Astrocyte (in vitro differentiated cells and primary cell): Measurements from ENCODE around the gene E2F1.

ENCODE experiments used
- EZH2 ChIP-seq: IDR thresholded peaks from 2 replicates; pipeline ENCODE4 v1.6.1; 2012; ENCODE audit warnings: mild to moderate bottlenecking, low read length, inconsistent platforms; ENCODE audit not compliant: insufficient read depth
- TF ChIP-seq, protein P1 (sequence below): IDR thresholded peaks from 2 replicates; pipeline ENCODE4 v1.5.1; 2011; ENCODE audit warnings: low read depth, mild to moderate bottlenecking, inconsistent platforms, low read length, moderate library complexity; ENCODE audit not compliant: insufficient read depth

DNA sequence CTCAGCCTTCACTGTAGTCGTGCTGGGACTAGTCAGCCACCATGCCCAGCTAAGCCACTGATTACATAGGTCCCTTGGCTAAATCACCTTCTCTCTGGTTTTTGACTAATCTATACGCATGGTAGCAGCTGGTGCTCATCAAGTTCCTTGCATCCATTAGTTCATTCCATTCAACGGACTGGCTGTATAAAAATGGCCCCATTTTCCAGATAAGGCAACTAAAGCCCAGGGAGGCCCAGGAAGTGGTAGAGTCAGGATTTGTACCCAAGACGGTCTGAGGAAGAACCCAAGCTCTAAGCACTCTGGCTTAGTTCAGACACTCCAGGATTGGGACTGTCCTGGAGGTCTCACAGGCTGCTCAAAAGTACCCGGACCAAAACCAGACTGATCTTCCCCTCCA is 4.9 kb downstream of the E2F1 start:
- TF ChIP-seq, protein P1, sequence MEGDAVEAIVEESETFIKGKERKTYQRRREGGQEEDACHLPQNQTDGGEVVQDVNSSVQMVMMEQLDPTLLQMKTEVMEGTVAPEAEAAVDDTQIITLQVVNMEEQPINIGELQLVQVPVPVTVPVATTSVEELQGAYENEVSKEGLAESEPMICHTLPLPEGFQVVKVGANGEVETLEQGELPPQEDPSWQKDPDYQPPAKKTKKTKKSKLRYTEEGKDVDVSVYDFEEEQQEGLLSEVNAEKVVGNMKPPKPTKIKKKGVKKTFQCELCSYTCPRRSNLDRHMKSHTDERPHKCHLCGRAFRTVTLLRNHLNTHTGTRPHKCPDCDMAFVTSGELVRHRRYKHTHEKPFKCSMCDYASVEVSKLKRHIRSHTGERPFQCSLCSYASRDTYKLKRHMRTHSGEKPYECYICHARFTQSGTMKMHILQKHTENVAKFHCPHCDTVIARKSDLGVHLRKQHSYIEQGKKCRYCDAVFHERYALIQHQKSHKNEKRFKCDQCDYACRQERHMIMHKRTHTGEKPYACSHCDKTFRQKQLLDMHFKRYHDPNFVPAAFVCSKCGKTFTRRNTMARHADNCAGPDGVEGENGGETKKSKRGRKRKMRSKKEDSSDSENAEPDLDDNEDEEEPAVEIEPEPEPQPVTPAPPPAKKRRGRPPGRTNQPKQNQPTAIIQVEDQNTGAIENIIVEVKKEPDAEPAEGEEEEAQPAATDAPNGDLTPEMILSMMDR, result no peak
- TF ChIP-seq EZH2, result no peak
